ENCODE data around the gene MSANTD1.

GRCh38 chr4:3221996-3222395 is 27.0 kb upstream of the MSANTD1 start:
- TF ChIP-seq CTCF (IDR thresholded peaks at IDR 0.05) (no peak), POLR2AphosphoS5 (IDR thresholded peaks at IDR 0.05) (no peak), POLR2A (IDR thresholded peaks at IDR 0.05) (no peak)

Data from suprapubic skin (tissue), 4 donors.